ENCODE results near the gene PWWP2B.

The PWWP2B gene

DNA sequence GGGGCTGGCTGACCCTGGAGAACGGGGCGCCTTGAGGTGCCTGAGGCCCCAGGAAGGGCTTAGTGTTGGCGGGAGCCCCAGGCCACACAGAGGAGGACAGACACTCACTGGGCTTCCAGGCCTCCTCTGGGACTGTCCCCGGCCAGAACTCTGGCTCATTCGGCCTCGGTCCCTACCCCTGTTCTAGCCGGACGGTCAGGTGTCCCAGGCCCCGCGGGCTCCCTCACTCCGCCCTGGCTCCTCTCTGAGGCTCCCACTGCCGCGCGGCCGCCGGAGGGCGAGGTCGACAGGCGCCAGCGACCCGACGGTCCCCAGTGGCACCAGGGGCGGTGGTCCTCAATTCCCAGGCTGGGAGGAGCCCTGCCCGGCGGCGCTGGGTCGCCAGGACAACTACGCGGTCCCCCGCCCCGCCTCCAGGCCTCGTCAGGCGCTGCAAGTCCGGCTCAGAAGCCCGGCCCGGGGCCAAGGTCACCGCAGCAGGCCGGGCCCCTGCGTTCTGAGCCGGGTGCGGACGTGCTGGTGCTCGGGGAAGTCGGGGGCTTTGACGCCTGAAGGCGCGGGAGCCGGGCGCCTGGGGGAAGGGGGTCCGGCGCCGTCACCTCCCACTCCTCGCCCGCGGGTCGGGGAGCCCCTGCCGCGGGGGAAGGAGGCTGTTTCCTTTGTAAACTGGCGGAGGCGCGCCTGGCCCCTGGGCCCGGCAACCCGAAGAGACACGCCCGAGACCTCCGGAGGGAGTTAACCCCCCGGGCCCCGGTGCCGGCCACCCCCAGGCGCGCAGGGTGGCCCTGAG is 1.1 kb upstream of the PWWP2B start:
- peak; percentile 81 for DNase-seq

DNA sequence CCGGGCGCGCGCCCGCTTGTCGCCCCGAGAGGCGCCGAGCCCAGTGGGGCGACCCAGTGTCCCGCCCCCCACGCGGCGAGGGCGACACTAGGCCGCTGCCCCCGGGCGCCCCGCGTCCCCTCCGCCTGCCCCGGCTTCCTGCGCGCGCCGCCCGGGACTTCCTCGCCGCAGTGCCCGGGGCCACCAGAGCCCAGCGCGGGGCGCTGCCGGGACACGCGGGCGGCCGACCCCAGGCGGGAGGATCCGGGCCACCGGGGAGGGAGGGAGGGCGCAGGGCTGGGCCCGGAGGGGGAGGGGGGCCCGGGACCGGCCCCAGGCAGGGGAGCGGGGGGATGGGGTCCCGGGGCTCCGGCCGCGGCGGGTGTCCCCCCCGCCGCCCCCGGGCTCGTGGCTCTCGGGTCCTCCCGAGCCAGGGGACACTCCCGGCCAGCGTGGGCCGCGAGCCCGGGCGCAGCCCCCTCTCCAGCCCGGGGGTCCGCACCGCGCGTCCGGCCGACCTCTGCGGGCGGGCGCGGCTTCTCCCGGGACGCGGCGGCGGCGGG is 435 bp upstream of the PWWP2B start:
- DNase-seq = peak; percentile 82

GRCh38 chr10:132397671-132398565 is 918 bp downstream of the PWWP2B start:
- DNase-seq = peak; percentile 85

- no peak for DNase-seq
Measured at GRCh38 chr10:132398566-132398991, 1.6 kb downstream of the PWWP2B start.

GRCh38 chr10:132399117-132400035 is 2.4 kb downstream of the PWWP2B start:
- DNase-seq = no peak

DNA sequence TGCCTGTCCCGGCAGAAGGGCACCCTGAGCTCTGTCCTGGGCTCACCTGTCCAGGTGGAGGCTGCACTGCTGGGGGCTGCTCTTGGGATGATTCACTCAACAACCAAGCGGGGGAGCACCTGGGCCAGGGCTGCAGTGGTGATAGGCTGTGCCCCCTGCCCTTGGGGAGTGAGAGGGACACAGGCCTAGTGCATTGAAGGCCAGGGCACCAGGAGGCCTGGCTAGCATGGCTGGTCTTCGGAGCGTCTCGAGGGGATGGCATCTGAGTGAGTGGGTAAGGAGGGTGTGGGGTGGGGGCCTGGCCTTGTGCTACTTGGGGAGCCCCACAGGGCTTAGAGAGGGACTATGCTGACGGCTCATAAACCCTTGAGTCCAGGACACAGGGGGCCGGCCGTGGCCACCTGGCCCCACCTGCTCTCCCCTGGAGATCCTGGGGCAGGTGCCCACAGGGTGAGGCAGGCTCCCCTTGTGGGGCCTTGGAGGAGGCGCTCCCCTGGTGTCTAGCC is 3.1 kb downstream of the PWWP2B start:
- no peak for DNase-seq

DNA sequence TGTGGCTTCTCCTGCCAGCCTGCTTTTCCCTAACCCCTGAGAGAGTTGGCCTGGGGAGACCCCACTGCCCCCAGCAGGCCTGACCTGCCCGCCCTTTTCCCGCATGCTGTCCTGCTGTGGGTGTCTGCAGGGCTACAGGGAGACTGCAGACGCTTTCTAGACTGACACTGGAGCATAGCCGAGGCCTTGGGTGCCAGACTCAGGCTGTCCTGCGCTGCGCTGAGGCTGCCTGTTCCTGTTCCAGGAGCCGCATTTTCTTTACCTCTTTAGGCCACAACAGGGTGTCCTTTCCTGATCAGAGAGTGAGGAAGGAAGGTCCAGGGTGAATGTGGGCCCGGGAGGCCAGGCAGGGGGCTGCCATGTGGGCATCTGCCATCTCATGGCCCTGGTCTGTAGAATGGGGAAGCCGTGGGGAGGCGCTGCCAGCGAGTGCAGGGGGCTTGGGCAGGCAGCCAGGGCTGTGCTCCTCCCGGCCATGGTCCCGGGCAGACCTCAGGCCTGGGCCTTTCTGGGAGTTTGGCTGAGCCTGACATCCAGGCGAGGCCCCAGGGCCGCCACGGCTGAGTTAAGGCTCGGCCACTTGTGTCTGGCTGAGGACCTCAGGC is 3.6 kb downstream of the PWWP2B start:
- no peak for DNase-seq

DNA sequence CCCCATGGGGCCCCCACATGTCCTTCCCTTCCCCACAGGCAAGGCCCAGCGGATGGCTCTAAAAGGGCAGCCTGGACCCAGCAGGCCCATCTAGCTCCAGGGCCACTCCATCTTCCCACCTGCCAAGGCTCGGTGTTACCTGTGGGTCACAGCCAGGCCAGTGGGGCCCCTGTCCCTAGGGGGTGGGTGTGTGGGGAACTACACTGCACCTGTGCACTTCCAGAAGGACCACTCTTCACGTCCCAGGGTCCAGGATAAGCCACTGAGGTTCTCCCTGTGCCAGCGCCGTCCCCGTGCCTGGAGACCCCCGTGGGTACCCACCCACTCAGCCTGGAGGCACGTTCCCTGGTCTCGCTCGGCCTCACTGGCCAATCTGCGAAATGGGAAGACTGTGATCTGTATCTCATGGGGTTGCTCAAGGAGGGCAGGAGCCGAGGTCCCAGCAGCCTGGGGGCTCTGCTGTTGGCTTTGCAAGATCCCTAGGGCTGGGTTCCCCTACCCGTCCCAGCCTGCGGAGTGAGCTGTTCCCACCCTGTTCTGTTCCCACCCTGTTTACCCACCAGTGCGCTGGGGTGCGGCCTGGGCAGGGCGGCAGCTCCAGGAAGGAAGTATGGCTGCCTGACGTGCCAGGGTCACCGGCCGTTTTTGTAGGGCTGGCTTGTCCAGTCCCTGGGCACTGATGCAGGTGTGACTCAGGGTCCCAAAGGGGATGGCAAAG is 4.6 kb downstream of the PWWP2B start:
- no peak for DNase-seq

DNA sequence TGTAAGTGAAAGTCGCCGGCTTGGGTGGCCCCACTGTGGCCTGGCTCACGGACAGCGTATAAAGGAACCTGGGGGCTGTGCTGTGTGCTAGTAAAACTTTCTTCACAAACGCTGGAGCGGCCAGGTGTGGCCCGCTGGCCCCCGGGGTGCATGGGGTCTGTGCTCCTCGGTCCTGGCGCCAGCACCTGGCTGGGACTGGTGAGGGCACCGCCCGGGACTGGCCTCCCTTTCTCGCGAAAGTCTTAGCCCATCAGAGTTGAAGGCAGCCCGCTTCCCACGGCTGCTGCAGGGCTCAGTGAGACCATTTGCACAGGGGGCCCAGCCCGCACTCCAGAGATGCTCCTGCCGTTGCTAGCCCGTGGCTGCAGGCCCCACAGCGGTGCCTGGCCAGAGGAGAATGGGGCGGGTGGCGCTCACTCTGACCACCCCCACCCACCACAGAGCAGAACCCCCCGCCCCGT is 5.8 kb downstream of the PWWP2B start:
- no peak for DNase-seq

- DNase-seq = no peak
Measured at GRCh38 chr10:132403511-132404168, 6.6 kb downstream of the PWWP2B start.

- DNase-seq = no peak
Measured at GRCh38 chr10:132404169-132404880, 7.3 kb downstream of the PWWP2B start.

DNA sequence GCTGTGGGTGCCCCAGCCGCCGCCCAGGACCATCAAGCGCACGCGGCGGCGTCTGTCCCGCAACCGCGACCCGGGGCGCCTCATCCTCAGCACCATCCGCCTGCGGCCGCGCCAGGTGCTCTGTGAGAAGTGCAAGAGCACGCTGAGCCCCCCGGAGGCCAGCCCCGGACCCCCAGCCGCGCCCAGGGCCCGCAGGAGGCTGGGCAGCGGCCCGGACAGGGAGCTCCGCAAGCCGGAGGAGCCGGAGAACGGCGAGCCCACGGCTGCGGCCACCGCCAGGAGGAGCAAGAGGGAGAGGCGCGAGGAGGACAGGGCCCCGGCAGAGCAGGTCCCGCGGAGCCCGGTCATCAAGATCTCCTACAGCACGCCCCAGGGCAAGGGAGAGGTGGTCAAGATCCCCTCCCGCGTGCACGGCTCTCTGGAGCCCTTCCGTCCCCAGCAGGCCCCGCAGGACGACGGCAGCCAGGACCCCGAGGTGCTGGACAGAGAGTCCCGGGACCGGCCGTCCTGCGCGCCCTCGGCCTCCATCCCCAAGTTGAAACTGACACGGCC is 8.0 kb downstream of the PWWP2B start:
- no peak for DNase-seq

DNA sequence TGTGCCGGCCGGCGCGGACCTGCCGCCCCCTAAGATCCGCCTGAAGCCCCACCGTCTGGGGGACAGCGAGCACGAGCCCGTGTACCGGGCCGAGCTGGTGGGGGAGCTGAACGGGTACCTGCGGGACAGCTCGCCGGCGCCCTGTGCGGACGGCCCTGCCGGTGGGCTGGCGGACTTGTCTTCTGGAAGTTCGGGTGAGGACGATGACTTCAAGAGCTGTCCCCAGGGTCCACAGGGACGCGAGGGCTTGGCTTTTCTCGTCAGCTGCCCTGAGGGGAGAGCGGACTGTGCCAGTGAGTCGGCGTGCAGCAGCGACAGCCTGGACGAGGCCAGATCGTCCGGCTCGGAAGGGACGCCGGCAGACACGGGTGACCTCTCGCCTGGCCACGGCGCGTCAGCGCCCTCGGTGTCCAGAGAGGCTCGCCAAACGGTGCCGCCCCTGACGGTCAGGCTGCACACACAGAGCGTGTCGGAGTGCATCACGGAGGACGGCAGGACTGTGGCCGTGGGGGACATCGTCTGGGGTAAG is 8.5 kb downstream of the PWWP2B start:
- DNase-seq = no peak

- no peak for DNase-seq
Measured at GRCh38 chr10:132406181-132406580, 9.2 kb downstream of the PWWP2B start.

DNA sequence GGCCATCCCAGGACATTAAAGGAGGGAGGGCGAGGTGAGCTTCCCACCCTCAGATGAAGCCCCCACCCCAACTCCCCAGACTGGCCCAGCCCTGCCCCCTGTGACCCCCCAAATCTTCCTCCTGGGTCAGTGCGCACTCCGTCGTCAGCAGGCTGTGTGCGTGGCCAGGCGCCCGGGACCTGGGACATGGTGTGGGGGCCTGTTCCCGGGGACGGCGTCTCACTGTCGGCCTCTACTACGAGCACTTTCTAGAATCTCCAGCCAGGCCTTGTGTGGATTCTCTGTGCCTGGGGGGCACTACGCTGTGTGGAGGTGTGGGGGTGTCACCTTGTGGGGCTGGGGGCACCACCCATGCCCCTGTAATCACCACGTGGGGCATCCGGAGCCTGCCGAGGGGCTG is 9.8 kb downstream of the PWWP2B start:
- DNase-seq = no peak

DNA sequence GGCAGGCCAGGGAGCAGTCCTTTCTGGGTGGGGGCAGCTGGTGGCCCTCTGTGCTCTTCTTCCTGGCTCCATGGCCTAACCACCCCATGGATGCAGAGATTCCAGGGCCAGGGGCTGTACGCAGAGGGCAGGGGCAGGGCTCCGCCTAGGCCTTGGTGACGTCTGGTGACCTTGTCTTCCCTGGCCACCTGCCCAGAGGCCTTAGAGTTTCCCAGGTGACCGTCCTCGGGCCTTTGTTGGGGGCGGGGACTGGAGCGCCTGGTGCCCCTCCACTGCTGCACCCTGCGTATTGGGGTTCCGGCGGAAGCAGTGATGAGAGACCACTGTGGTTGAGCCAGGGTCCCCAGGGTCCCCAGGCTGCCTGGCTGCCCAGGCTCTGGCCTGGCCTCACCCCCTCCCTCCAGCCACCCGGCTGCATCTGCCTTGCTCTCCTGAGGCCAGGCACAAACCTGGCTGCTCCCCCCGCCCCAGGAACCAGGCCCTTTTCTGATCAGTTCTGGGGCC is 10.3 kb downstream of the PWWP2B start:
- no peak for DNase-seq

GRCh38 chr10:132407846-132408278 is 10.9 kb downstream of the PWWP2B start:
- peak; percentile 66 for DNase-seq

DNA sequence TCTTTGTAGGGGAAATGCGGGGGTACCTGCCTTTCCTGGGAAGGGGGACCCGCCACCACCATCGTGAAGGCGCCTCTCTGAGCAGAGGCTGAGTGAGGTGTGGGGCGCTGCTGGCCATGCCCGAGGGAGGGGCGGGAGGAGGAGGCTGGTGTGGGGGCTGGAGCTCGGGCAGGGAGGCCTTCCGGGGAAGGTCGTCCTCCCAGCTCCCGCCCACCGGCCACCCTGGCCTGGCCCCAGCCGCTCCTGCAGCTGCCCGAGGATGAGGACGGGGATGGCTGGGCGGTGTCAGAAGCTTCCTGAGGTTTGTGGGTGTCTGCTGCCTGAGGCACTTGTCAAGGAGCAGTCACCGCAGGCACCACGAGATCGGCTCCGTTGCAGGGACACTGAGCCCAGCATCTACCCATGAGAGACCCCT is 11.4 kb downstream of the PWWP2B start:
- peak; percentile 45 for DNase-seq
